HUES6 (cell line): ENCODE data around the gene MGST3.
"Not testable (repeated sequence)": the region's sequence is repeated elsewhere in the genome, so short reads cannot be mapped to it uniquely, and the experiment has no call there.

Experiments
- H3K27ac ChIP-seq: 2 replicates; pipeline ENCODE4 v1.7.0; 2013; ENCODE audit warnings: low read depth, mild to moderate bottlenecking, low read length, inconsistent platforms
- H3K27me3 ChIP-seq: 2 replicates; pipeline ENCODE4 v1.6.1; 2013; ENCODE audit warnings: low read length; ENCODE audit not compliant: control insufficient read depth, insufficient read depth
- H3K36me3 ChIP-seq: 2 replicates; pipeline ENCODE4 v1.6.1; 2013; ENCODE audit warnings: low read length; ENCODE audit not compliant: control insufficient read depth, insufficient read depth
- H3K4me1 ChIP-seq: 2 replicates; pipeline ENCODE4 v1.6.1; 2013; ENCODE audit warnings: low read length; ENCODE audit not compliant: control insufficient read depth, insufficient read depth
- H3K4me3 ChIP-seq: 2 replicates; pipeline ENCODE4 v1.5.1; 2013; ENCODE audit warnings: low read depth, low read length
- H3K9ac ChIP-seq: one replicate; pipeline ENCODE4 v1.6.1; 2013; ENCODE audit warnings: mild to moderate bottlenecking, low read length
- H3K9me3 ChIP-seq: 2 replicates; pipeline ENCODE4 v1.6.1; 2013; ENCODE audit warnings: low read depth, low read length; ENCODE audit not compliant: control insufficient read depth, insufficient read depth

MGST3 gene

DNA sequence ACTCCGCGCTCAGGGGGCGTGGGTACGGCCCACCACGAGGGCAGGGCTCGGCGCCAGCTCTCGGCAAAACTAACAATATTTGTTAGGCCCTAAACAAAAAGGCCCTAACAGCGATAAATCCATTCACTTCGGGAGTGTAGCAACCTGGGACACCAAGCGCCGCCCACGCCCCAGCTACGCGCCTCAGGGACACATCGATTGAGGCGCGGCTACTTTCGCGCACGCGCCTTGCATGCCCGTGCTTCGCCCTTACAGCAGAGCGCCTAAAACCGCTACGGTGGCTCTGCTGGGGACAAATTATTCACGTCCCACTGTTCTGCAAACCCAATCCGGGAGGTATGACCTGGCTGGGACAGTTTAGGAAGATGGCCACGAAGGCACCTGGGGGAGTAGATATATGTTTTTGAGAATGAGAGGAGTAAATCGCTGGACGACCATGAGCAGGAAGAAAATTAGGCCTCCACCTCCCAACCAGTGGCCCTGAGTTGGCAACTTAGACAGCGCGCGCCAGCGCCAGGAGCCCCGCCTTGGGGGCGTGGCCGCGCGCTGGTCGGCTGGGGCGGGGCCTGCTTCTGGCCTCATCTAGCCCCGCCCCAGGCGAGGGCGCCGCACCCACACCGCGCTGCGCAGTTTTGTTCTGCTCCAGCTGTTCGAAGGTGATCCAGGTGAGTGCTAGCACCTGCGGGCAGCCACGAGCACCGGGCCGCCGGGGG is at the start of gene MGST3:
Gene MGST3 (plus strand): TSS at position 606 of the 713 bp plus-strand sequence. CDS start 18,614 bp downstream, outside the sequence.
- H3K27me3 ChIP-seq, result no peaks in the 10 kb centered on the region

DNA sequence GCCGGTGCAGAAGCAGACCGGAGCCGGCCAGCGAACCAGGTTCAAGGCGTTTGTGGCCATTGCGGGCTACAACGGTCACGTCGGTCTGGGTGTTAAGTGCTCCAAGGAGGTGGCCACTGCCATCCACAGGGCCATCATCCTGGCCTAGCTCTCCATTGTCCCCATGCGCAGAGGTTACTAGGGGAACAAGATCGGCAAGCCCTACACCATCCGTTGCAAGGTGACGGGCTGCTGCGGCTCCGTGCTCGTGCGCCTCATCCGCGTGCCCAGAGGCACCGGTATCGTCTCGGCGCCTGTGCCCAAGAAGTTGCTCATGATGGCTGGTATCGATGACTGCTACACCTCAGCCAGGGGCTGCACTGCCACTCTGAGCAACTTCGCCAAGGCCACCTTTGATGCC is 49.1 kb upstream of the MGST3 start:
- no peaks in the 10 kb centered on the region for H3K36me3 ChIP-seq
- no peaks in the 10 kb centered on the region for H3K27me3 ChIP-seq
- no peak overlapping the region for H3K4me3 ChIP-seq
- no peaks in the 10 kb centered on the region for H3K9me3 ChIP-seq
- peaks cover 10% of the 10 kb centered on the region for H3K4me1 ChIP-seq
- H3K27ac ChIP-seq, result no peak overlapping the region
- no peak overlapping the region for H3K9ac ChIP-seq

More for the DNA sequence above, at the start of gene MGST3:
- no peaks in the 10 kb centered on the region for H3K9me3 ChIP-seq
- H3K9ac ChIP-seq, result peak within 1 kb of the TSS; percentile 73
- no peaks in the 10 kb centered on the region for H3K36me3 ChIP-seq
- H3K4me1 ChIP-seq, result peaks cover 23% of the 10 kb centered on the region
- H3K4me3 ChIP-seq, result peak within 1 kb of the TSS; percentile 74
- H3K27ac ChIP-seq, result peak within 1 kb of the TSS; percentile 58

GRCh38 chr1:165586398-165586797 is 44.6 kb upstream of the MGST3 start:
- no peaks in the 10 kb centered on the region for H3K36me3 ChIP-seq
- no peaks in the 10 kb centered on the region for H3K9me3 ChIP-seq
- H3K27ac ChIP-seq, result no peak overlapping the region
- H3K9ac ChIP-seq, result no peak overlapping the region
- H3K4me1 ChIP-seq, result peaks cover 10% of the 10 kb centered on the region
- H3K4me3 ChIP-seq, result no peak overlapping the region
- no peaks in the 10 kb centered on the region for H3K27me3 ChIP-seq

GRCh38 chr1:165591391-165591790 is 39.6 kb upstream of the MGST3 start:
- not testable (repeated sequence) for H3K27ac ChIP-seq, H3K27me3 ChIP-seq, H3K9ac ChIP-seq, H3K4me1 ChIP-seq, H3K9me3 ChIP-seq, H3K36me3 ChIP-seq, H3K4me3 ChIP-seq

DNA sequence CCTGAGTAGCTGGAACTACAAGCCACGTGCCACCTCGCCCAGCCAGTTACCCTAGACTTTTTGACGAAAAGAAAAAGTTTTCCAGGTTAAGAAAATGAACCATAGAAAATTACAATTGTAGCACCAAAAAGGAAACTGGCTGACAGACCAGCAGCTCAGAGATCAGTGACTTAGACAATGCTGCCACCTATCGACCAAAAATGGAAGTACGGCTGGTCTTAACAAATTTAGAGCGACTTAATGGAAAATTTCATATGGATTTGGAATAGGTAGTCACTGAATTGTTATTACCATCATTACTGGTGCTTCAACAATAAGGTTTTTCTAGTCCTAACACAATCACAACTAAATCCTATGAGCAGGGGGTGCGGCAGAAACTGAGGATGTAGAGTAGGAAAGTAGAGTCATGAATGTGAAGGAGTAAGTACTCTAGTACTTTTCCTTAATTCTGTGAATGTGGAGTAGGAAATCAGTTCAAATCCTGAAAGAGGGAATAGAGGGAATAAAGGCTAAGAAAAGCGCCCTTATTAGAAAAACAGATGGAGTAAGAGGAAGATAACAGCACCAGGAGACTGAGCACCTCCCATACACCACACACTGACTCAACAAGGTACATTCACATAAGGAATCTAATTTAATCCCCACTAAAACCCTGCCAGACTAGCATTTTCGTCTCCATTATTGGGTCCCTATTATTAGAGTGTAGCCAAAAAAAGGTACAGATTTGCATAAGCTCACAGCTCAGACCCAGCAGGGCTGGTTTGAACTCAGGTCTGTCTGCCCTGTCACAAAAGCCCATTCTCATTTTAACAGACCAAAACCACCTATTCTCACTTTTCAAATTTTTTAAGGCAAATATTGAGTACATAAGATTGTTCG is 37.9 kb upstream of the MGST3 start:
- Histone ChIP-seq H3K9me3 (no peaks in the 10 kb centered on the region), H3K4me3 (no peak overlapping the region), H3K36me3 (no peaks in the 10 kb centered on the region), H3K27me3 (no peaks in the 10 kb centered on the region), H3K27ac (no peak overlapping the region), H3K4me1 (no peaks in the 10 kb centered on the region), H3K9ac (no peak overlapping the region)

- Histone ChIP-seq H3K9me3 (no peaks in the 10 kb centered on the region), H3K4me3 (no peak overlapping the region), H3K27me3 (no peaks in the 10 kb centered on the region), H3K27ac (no peak overlapping the region), H3K4me1 (peaks cover 8% of the 10 kb centered on the region), H3K9ac (no peak overlapping the region), H3K36me3 (no peaks in the 10 kb centered on the region)
These were observed 35.6 kb upstream of the MGST3 start for GRCh38 chr1:165595246-165595938.

GRCh38 chr1:165597883-165598675 is 33.0 kb upstream of the MGST3 start:
- H3K36me3 ChIP-seq, result no peaks in the 10 kb centered on the region
- H3K4me3 ChIP-seq, result peak overlapping the region; percentile 92
- peaks cover 11% of the 10 kb centered on the region for H3K4me1 ChIP-seq
- H3K9me3 ChIP-seq, result no peaks in the 10 kb centered on the region
- peak overlapping the region; percentile 27; the same call in 1 of the 2 replicates for H3K27ac ChIP-seq
- peak overlapping the region; percentile 77 for H3K9ac ChIP-seq
- H3K27me3 ChIP-seq, result no peaks in the 10 kb centered on the region

DNA sequence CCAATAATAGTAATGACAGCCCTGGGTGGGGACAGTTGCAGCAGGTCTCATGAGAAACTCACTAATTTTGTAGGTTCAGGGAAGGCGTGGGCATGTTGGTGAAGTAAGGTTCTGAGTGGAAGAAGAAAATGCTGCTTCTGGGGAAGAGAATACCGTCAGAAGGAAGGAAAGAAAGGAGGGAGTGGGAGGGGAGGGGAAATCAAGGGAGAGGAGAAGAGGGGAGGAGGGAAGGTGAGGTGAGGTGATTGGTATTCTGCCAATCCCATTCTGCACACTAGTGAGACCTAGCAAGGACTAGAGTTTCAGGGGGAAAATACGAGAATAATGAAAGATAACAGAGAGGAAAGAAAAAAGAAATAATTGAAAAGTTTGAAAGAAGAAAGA is 32.4 kb upstream of the MGST3 start:
- Histone ChIP-seq H3K9ac (peak overlapping the region; percentile 71), H3K36me3 (no peaks in the 10 kb centered on the region), H3K9me3 (no peaks in the 10 kb centered on the region), H3K27me3 (no peaks in the 10 kb centered on the region), H3K4me3 (peak overlapping the region; percentile 92), H3K4me1 (peaks cover 11% of the 10 kb centered on the region), H3K27ac (no peak overlapping the region)

GRCh38 chr1:165600793-165601192 is 30.2 kb upstream of the MGST3 start:
- Histone ChIP-seq H3K4me1 (peaks cover 11% of the 10 kb centered on the region), H3K27me3 (no peaks in the 10 kb centered on the region), H3K4me3 (no peak overlapping the region), H3K36me3 (no peaks in the 10 kb centered on the region), H3K9me3 (no peaks in the 10 kb centered on the region), H3K27ac (no peak overlapping the region), H3K9ac (no peak overlapping the region)

GRCh38 chr1:165603810-165604209 is 27.2 kb upstream of the MGST3 start:
- H3K9ac ChIP-seq, result no peak overlapping the region
- H3K27ac ChIP-seq, result no peak overlapping the region
- H3K4me1 ChIP-seq, result peaks cover 6% of the 10 kb centered on the region
- H3K4me3 ChIP-seq, result no peak overlapping the region
- H3K36me3 ChIP-seq, result no peaks in the 10 kb centered on the region
- H3K9me3 ChIP-seq, result no peaks in the 10 kb centered on the region
- no peaks in the 10 kb centered on the region for H3K27me3 ChIP-seq
